Mesenchymal stem cell (in vitro differentiated cells and primary cell): ENCODE data around the gene RAB20.
A peak's percentile ranks its signal among the peaks of the same experiment; 100 is the strongest.

Experiments used
- DNase-seq: peaks from one replicate; pipeline ENCODE4 v3.0.0-alpha.2; 2013
- H2AFZ ChIP-seq: one replicate; pipeline ENCODE4 v1.6.1; 2013; ENCODE audit warnings: low read depth, mild to moderate bottlenecking, control low read depth, inconsistent platforms, low read length, moderate library complexity
- H2AK5ac ChIP-seq: 2 replicates; pipeline ENCODE4 v1.6.1; 2013; ENCODE audit warnings: low read length, moderate library complexity, mild to moderate bottlenecking, inconsistent platforms; ENCODE audit not compliant: severe bottlenecking
- H2BK120ac ChIP-seq: one replicate; pipeline ENCODE4 v1.6.1; 2013; ENCODE audit warnings: low read depth, mild to moderate bottlenecking, inconsistent platforms, low read length, moderate library complexity
- H2BK12ac ChIP-seq, 2 experiments: one replicate each; pipeline ENCODE4 v1.6.1; 2013; ENCODE audit warnings: inconsistent platforms in 2 of 2, low read length in 2 of 2, mild to moderate bottlenecking in 2 of 2, moderate library complexity in 2 of 2, control low read depth in 1 of 2
- H2BK15ac ChIP-seq: one replicate; pipeline ENCODE4 v1.6.1; 2013; ENCODE audit warnings: mild to moderate bottlenecking, low read depth, inconsistent platforms; ENCODE audit not compliant: poor library complexity, severe bottlenecking
- H2BK5ac ChIP-seq: 2 replicates; pipeline ENCODE4 v1.6.1; 2013; ENCODE audit warnings: low read depth, mild to moderate bottlenecking, low read length, control low read depth, inconsistent platforms; ENCODE audit not compliant: poor library complexity, severe bottlenecking
- H3K14ac ChIP-seq, 2 experiments: one replicate each; pipeline ENCODE4 v1.6.1; 2013; ENCODE audit warnings: inconsistent platforms in 2 of 2, low read length in 2 of 2, control low read depth in 1 of 2, mild to moderate bottlenecking in 1 of 2, moderate library complexity in 1 of 2
- H3K18ac ChIP-seq, 2 experiments: one replicate each; pipeline ENCODE4 v1.6.1; 2013; ENCODE audit warnings: inconsistent platforms in 2 of 2, low read length in 2 of 2, control low read depth in 1 of 2, low read depth in 1 of 2, mild to moderate bottlenecking in 1 of 2
- H3K23ac ChIP-seq, 2 experiments: one replicate each; pipeline ENCODE4 v1.6.1; 2013; ENCODE audit warnings: inconsistent platforms in 2 of 2, low read length in 2 of 2, mild to moderate bottlenecking in 2 of 2, moderate library complexity in 2 of 2, control low read depth in 1 of 2
- H3K27ac ChIP-seq: 2 replicates; pipeline ENCODE4 v1.5.1; 2013; ENCODE audit warnings: mild to moderate bottlenecking, moderate library complexity, low read length, control low read depth, inconsistent platforms; ENCODE audit not compliant: poor library complexity, severe bottlenecking
- H3K27me3 ChIP-seq, 2 experiments: 2 replicates each; pipeline versions ENCODE4 v1.6.1 to v1.7.0; 2013; ENCODE audit warnings: low read length in 2 of 2, mild to moderate bottlenecking in 2 of 2, moderate library complexity in 2 of 2, control low read depth in 1 of 2, inconsistent platforms in 1 of 2; ENCODE audit not compliant: control insufficient read depth in 1 of 2, insufficient read depth in 1 of 2
- H3K36me3 ChIP-seq, 2 experiments: 2 replicates each; pipeline versions ENCODE4 v1.6.1 to v1.7.0; 2013; ENCODE audit warnings: low read length in 2 of 2, control low read depth in 1 of 2, inconsistent platforms in 1 of 2, low read depth in 1 of 2, mild to moderate bottlenecking in 1 of 2; ENCODE audit not compliant: insufficient read depth in 2 of 2, control insufficient read depth in 1 of 2
- H3K4ac ChIP-seq, 2 experiments: one replicate each; pipeline ENCODE4 v1.6.1; 2013; ENCODE audit warnings: inconsistent platforms in 2 of 2, low read length in 2 of 2, mild to moderate bottlenecking in 2 of 2, moderate library complexity in 2 of 2, control low read depth in 1 of 2, low read depth in 1 of 2
- H3K4me1 ChIP-seq: 2 replicates; pipeline ENCODE4 v1.6.1; 2013; ENCODE audit warnings: low read depth, low read length, control low read depth; ENCODE audit not compliant: control insufficient read depth, insufficient read depth
- H3K4me2 ChIP-seq: 2 replicates; pipeline ENCODE4 v1.6.1; 2013; ENCODE audit warnings: low read length, mild to moderate bottlenecking, inconsistent platforms; ENCODE audit not compliant: poor library complexity, severe bottlenecking
- H3K4me3 ChIP-seq, 2 experiments: 2 replicates each; pipeline versions ENCODE4 v1.5.1 to v1.7.0; 2013; ENCODE audit warnings: low read length in 2 of 2, mild to moderate bottlenecking in 2 of 2, control low read depth in 1 of 2, low read depth in 1 of 2; ENCODE audit not compliant: insufficient read depth in 1 of 2
- H3K79me1 ChIP-seq: replicated peaks from 2 replicates; pipeline ENCODE4 v1.6.1; 2013; ENCODE audit warnings: mild to moderate bottlenecking, control low read depth, low read length, inconsistent platforms; ENCODE audit not compliant: poor library complexity, severe bottlenecking
- H3K9ac ChIP-seq: 2 replicates; pipeline ENCODE4 v1.7.0; 2013; ENCODE audit warnings: mild to moderate bottlenecking, low read length, moderate library complexity
- H3K9me3 ChIP-seq: 2 replicates; pipeline ENCODE4 v1.7.0; 2013; ENCODE audit warnings: mild to moderate bottlenecking, low read length; ENCODE audit not compliant: control insufficient read depth
- H4K8ac ChIP-seq: one replicate; pipeline ENCODE4 v1.6.1; 2013; ENCODE audit warnings: inconsistent platforms, mild to moderate bottlenecking, low read length, moderate library complexity
- H4K91ac ChIP-seq: one replicate; pipeline ENCODE4 v1.6.1; 2013; ENCODE audit warnings: mild to moderate bottlenecking, low read length, inconsistent platforms
- WGBS: methylation state at CpG from one replicate; pipeline ENCODE4 v1.1.7; 2013; ENCODE audit warnings: mixed read lengths; 5-methylcytosine and 5-hydroxymethylcytosine counted together

The RAB20 gene

DNA sequence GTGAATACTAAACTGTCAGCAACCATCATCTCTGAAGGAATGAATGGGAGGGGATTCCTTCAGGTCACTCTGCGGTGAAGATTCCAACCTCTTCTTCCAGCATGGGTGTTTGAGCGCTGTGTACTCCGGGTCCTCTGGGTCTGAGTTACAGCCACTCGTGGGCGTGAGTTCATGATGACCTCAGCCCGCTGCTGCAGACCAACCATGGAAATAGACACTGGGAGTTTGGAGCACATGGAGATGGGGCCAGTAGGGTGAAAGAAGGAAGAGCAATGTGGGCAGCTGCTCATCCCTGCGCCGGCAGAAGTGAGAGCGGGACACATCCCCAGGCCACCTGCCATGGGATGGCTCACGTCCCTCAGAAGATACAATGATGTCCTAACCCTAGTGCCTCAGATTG lies 16.8 kb upstream of the RAB20 start:
- Histone ChIP-seq H2BK120ac (no peak overlapping the region), H3K23ac (no peak overlapping the region), H2BK15ac (no peak overlapping the region), H4K91ac (no peak overlapping the region), H3K9me3 (no peaks in the 10 kb centered on the region), H3K18ac (no peak overlapping the region), H3K4me2 (no peak overlapping the region), H4K8ac (no peak overlapping the region), H3K4ac (no peak overlapping the region), H3K4me3 (no peak overlapping the region), H3K79me1 (no peaks in the 10 kb centered on the region), H3K36me3 (no peaks in the 10 kb centered on the region), H3K9ac (no peak overlapping the region), H2AK5ac (no peak overlapping the region), H3K4me1 (peaks cover 9% of the 10 kb centered on the region), H3K27ac (no peak overlapping the region), H3K27me3 (peaks cover 0 to 18% of the 10 kb centered on the region in 2 experiments), H2AFZ (no peak overlapping the region), H3K14ac (peak overlapping the region in 1 of 2 experiments; percentile 36), H2BK12ac (no peak overlapping the region), H2BK5ac (no peak overlapping the region)
- WGBS: 82% methylated on average over 10 of the region's 10 CpGs
- DNase-seq: no peak

DNA sequence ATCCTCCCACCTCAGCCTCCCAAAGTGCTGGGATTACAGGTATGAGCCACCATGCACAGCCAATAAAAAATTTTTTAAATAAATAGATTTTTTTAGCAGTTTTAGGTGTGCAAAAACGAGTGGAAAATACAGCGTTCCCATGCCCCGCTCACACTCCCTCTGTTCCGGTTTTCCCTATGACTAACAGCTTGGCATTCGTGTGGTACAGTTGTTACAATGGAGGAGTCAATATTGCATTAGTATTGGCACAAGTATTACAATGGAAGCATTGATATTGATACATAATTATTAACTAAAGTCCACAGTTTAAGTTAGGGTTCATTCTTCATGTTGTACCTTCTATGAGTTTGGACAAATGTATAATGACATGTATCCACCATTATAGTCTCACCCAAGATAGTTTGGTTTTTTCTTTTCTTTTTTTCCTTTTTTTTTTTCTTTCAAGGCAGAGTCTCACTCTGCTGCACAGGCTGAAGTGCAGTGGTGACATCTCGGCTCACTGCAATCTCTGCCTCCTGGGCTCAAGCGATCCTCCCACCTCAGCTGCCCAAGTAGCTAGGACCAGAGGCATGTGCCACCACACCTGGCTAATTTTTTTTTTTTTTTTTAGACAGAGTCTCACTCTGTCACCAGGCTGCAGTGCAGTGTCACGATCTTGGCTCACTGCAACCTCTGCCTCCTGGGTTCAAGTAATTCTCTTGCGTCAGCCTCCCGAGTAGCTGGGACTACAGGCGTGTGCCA lies 15.4 kb upstream of the RAB20 start:
- no peaks in the 10 kb centered on the region for H3K9me3 ChIP-seq
- WGBS: 97% methylated on average over 11 of the region's 11 CpGs

DNA sequence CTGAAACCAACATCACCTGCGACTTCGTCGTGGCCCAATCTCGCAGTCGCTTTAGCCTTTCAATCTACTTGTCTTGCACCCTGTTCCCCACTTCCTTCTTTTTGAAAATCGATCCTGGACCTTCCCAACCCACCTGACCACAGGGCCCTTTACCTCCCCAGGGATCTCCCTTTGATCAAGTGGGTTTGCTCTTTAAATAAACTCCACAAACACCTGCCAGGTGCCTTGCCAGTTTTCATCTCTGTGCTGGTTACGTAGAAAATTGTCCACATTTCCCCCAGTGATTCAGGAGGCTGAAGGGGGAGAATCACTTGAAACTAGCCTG lies 14.5 kb upstream of the RAB20 start:
- WGBS: 91% methylated on average over 7 of the region's 7 CpGs
- Histone ChIP-seq H2AFZ (no peak overlapping the region), H2BK5ac (no peak overlapping the region), H3K23ac (no peak overlapping the region), H3K4ac (no peak overlapping the region), H2AK5ac (no peak overlapping the region), H4K91ac (no peak overlapping the region), H3K36me3 (no peaks in the 10 kb centered on the region), H3K4me1 (peaks cover 7% of the 10 kb centered on the region), H3K79me1 (no peaks in the 10 kb centered on the region), H3K18ac (no peak overlapping the region), H2BK120ac (no peak overlapping the region), H3K9ac (no peak overlapping the region), H3K4me3 (no peak overlapping the region), H3K14ac (no peak overlapping the region), H4K8ac (no peak overlapping the region), H3K27ac (no peak overlapping the region), H3K4me2 (no peak overlapping the region), H2BK15ac (no peak overlapping the region), H2BK12ac (no peak overlapping the region), H3K27me3 (peaks cover 9 to 41% of the 10 kb centered on the region in 2 experiments), H3K9me3 (no peaks in the 10 kb centered on the region)
- no peak for DNase-seq

More for the DNA sequence above, 15.4 kb upstream of the RAB20 start:
- Histone ChIP-seq H3K4me2 (no peak overlapping the region), H3K14ac (no peak overlapping the region), H3K18ac (no peak overlapping the region), H2AK5ac (no peak overlapping the region), H3K9ac (no peak overlapping the region), H2BK120ac (no peak overlapping the region), H2BK12ac (no peak overlapping the region), H3K36me3 (no peaks in the 10 kb centered on the region), H4K8ac (no peak overlapping the region), H3K4ac (no peak overlapping the region), H3K23ac (no peak overlapping the region), H3K27me3 (peaks cover 5 to 32% of the 10 kb centered on the region in 2 experiments), H2BK15ac (no peak overlapping the region), H3K4me3 (no peak overlapping the region), H2AFZ (no peak overlapping the region), H3K4me1 (peaks cover 7% of the 10 kb centered on the region), H3K27ac (no peak overlapping the region), H4K91ac (no peak overlapping the region), H2BK5ac (no peak overlapping the region), H3K79me1 (no peaks in the 10 kb centered on the region)
- DNase-seq: no peak

- H2AK5ac ChIP-seq: no peak overlapping the region
- no peak overlapping the region for H3K27ac ChIP-seq
- no peak overlapping the region for H3K9ac ChIP-seq
- peaks cover 7% of the 10 kb centered on the region for H3K4me1 ChIP-seq
- no peak overlapping the region for H2BK15ac ChIP-seq
- H2AFZ ChIP-seq: no peak overlapping the region
- no peak overlapping the region for H3K4me3 ChIP-seq
- no peak overlapping the region for H2BK12ac ChIP-seq
- no peaks in the 10 kb centered on the region for H3K79me1 ChIP-seq
- H3K4me2 ChIP-seq: peak overlapping the region; percentile 8
- no peak overlapping the region for H3K14ac ChIP-seq
- H3K27me3 ChIP-seq: peaks cover 9 to 46% of the 10 kb centered on the region in 2 experiments
- 41% methylated on average over 15 of the region's 15 CpGs for WGBS
- no peak overlapping the region for H3K18ac ChIP-seq
- H2BK120ac ChIP-seq: no peak overlapping the region
- H3K4ac ChIP-seq: no peak overlapping the region
- no peaks in the 10 kb centered on the region for H3K9me3 ChIP-seq
- no peak overlapping the region for H2BK5ac ChIP-seq
- no peak overlapping the region for H4K91ac ChIP-seq
- peak; percentile 30 for DNase-seq
- no peak overlapping the region for H4K8ac ChIP-seq
- no peak overlapping the region for H3K23ac ChIP-seq
- H3K36me3 ChIP-seq: no peaks in the 10 kb centered on the region
Measured at GRCh38 chr13:110575322-110576069, 14.0 kb upstream of the RAB20 start.
